A673 (cell line): ENCODE measurements around the gene LDB2.

Experiments used
- EZH2 ChIP-seq: fragments of 200-600 bp; sonication (generic); IDR thresholded peaks from 2 replicates; pipeline ENCODE4 v1.6.1; 2017; ENCODE audit warnings: borderline replicate concordance, low read depth, mild to moderate bottlenecking, mixed read lengths, antibody characterized with exemption, low read length; ENCODE audit not compliant: poor library complexity, severe bottlenecking
- TF ChIP-seq, protein P1 (sequence below): fragments of 300-800, 200-600 bp; sonication (generic); conservative IDR thresholded peaks from 2 replicates; pipeline ENCODE4 v1.5.1; 2017; ENCODE audit warnings: low read depth, mild to moderate bottlenecking, antibody characterized with exemption, low read length, moderate library complexity, mixed read lengths

GRCh38 chr4:16869594-16870245 lies 28.7 kb downstream of the LDB2 start:
- TF ChIP-seq, protein P1, sequence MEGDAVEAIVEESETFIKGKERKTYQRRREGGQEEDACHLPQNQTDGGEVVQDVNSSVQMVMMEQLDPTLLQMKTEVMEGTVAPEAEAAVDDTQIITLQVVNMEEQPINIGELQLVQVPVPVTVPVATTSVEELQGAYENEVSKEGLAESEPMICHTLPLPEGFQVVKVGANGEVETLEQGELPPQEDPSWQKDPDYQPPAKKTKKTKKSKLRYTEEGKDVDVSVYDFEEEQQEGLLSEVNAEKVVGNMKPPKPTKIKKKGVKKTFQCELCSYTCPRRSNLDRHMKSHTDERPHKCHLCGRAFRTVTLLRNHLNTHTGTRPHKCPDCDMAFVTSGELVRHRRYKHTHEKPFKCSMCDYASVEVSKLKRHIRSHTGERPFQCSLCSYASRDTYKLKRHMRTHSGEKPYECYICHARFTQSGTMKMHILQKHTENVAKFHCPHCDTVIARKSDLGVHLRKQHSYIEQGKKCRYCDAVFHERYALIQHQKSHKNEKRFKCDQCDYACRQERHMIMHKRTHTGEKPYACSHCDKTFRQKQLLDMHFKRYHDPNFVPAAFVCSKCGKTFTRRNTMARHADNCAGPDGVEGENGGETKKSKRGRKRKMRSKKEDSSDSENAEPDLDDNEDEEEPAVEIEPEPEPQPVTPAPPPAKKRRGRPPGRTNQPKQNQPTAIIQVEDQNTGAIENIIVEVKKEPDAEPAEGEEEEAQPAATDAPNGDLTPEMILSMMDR, result no peak
- no peak for TF ChIP-seq EZH2
